RWPE2 (cell line): ENCODE data around the gene UST.

Experiments
- ATAC-seq: fragments of 200-7000 bp; cut with Tn5 transposase; 3 replicates; pipeline ENCODE4 v1.9.1; 2021; ENCODE audit warnings: low read depth
- DNase-seq: peaks from one replicate; pipeline ENCODE4 v3.0.0-alpha.2; 2020; ENCODE audit warnings: low spot score
- H3K27ac ChIP-seq: fragments of 450-650 bp; 2 replicates; pipeline ENCODE4 v1.5.1; 2017; ENCODE audit warnings: mild to moderate bottlenecking; ENCODE audit not compliant: poor library complexity, severe bottlenecking
- H3K27me3 ChIP-seq: fragments of 250-450 bp; sonication (Bioruptor Pico); 2 replicates; pipeline ENCODE4 v1.5.1; 2021; ENCODE audit warnings: mild to moderate bottlenecking, moderate library complexity; ENCODE audit not compliant: insufficient read depth, poor library complexity, severe bottlenecking
- H3K36me3 ChIP-seq: fragments of 250-450 bp; sonication (Bioruptor Pico); 2 replicates; pipeline ENCODE4 v1.5.1; 2020; ENCODE audit warnings: low read depth, mild to moderate bottlenecking, moderate library complexity
- H3K4me1 ChIP-seq: fragments of 250-450 bp; sonication (Bioruptor Pico); 2 replicates; pipeline ENCODE4 v1.5.1; 2021; ENCODE audit warnings: mild to moderate bottlenecking, moderate library complexity; ENCODE audit not compliant: insufficient read depth, poor library complexity, severe bottlenecking
- H3K4me3 ChIP-seq: fragments of 250-450 bp; sonication (Bioruptor Pico); 2 replicates; pipeline ENCODE4 v1.5.1; 2021; ENCODE audit warnings: mild to moderate bottlenecking, moderate library complexity; ENCODE audit not compliant: severe bottlenecking
- H3K9me3 ChIP-seq: fragments of 250-450 bp; sonication (Bioruptor Pico); 2 replicates; pipeline ENCODE4 v1.5.1; 2021; ENCODE audit warnings: mild to moderate bottlenecking, moderate library complexity; ENCODE audit not compliant: severe bottlenecking
- CTCF ChIP-seq: fragments of 450-650 bp; IDR thresholded peaks from one replicate; pipeline ENCODE4 v1.5.1; 2017; ENCODE audit warnings: mild to moderate bottlenecking, moderate library complexity; ENCODE audit not compliant: poor library complexity, severe bottlenecking

Gene UST

GRCh38 chr6:148883270-148883669 is 136.4 kb downstream of the UST start:
- Histone ChIP-seq H3K36me3 (no peaks in the 10 kb centered on the region), H3K4me3 (no peak overlapping the region), H3K27me3 (no peaks in the 10 kb centered on the region), H3K27ac (no peak overlapping the region), H3K9me3 (no peaks in the 10 kb centered on the region), H3K4me1 (peaks cover 23% of the 10 kb centered on the region)
- no peak for TF ChIP-seq CTCF
- ATAC-seq (no peak), DNase-seq (no peak)

GRCh38 chr6:148884461-148884860 is 137.6 kb downstream of the UST start:
- H3K27me3 ChIP-seq = no peaks in the 10 kb centered on the region
- H3K4me1 ChIP-seq = peaks cover 23% of the 10 kb centered on the region
- no peak for TF ChIP-seq CTCF
- H3K36me3 ChIP-seq = no peaks in the 10 kb centered on the region
- H3K27ac ChIP-seq = no peak overlapping the region
- no peak overlapping the region for H3K4me3 ChIP-seq
- DNase-seq (no peak), ATAC-seq (no peak)
- no peaks in the 10 kb centered on the region for H3K9me3 ChIP-seq

GRCh38 chr6:148885136-148885865 is 138.5 kb downstream of the UST start:
- H3K4me1 ChIP-seq = peaks cover 23% of the 10 kb centered on the region
- no peak for DNase-seq
- peak overlapping the region; percentile 55 for H3K27ac ChIP-seq
- H3K27me3 ChIP-seq = no peaks in the 10 kb centered on the region
- H3K36me3 ChIP-seq = no peaks in the 10 kb centered on the region
- peak; percentile 63 for ATAC-seq
- no peak for TF ChIP-seq CTCF
- H3K4me3 ChIP-seq = no peak overlapping the region
- no peaks in the 10 kb centered on the region for H3K9me3 ChIP-seq

- Histone ChIP-seq H3K4me3 (no peak overlapping the region), H3K27me3 (no peaks in the 10 kb centered on the region), H3K9me3 (no peaks in the 10 kb centered on the region), H3K4me1 (peaks cover 23% of the 10 kb centered on the region), H3K36me3 (no peaks in the 10 kb centered on the region), H3K27ac (peak overlapping the region; percentile 55)
- ATAC-seq = peak; percentile 88; the same call in 2 of the 3 replicates
- no peak for TF ChIP-seq CTCF
- no peak for DNase-seq
Observed at GRCh38 chr6:148885925-148886845, 139.4 kb downstream of the UST start.

- H3K27ac ChIP-seq = peak overlapping the region; percentile 55
- no peaks in the 10 kb centered on the region for H3K9me3 ChIP-seq
- DNase-seq (no peak), ATAC-seq (no peak)
- peaks cover 27% of the 10 kb centered on the region for H3K4me1 ChIP-seq
- H3K36me3 ChIP-seq = no peaks in the 10 kb centered on the region
- H3K4me3 ChIP-seq = no peak overlapping the region
- TF ChIP-seq CTCF = no peak
- H3K27me3 ChIP-seq = no peaks in the 10 kb centered on the region
Observed at GRCh38 chr6:148887181-148887580, 140.4 kb downstream of the UST start.
